Esophagus muscularis mucosa (tissue), 4 donors: ENCODE data around the gene CYP11A1. TPM values are rescaled to one million over a fixed set of nuclear protein-coding genes. Genes with fewer than 3 reads are reported as not detected.

Experiments used
- DNase-seq: peaks from one replicate; pipeline ENCODE4 v3.0.0-alpha.2; 2017; ENCODE audit errors: extremely low spot score
- H3K27ac ChIP-seq, 4 donors: fragments of 200-600 bp; sonication (generic); replicated peaks in 1 of 4; 1 replicate in 3 of 4; 2 replicates in 1 of 4; pipeline ENCODE4 v1.5.1; 2016 to 2019; ENCODE audit warnings: mild to moderate bottlenecking in 1 of 4
- H3K27me3 ChIP-seq, 4 donors: fragments of 200-600 bp; sonication (generic); one replicate each; pipeline versions ENCODE4 v1.5.1 to v1.6.0; 2016 to 2019
- H3K36me3 ChIP-seq, 4 donors: fragments of 200-600 bp; sonication (generic); one replicate each; pipeline ENCODE4 v1.5.1; 2016 to 2019
- H3K4me1 ChIP-seq, 4 donors: fragments of 200-600 bp; sonication (generic); one replicate each; pipeline ENCODE4 v1.5.1; 2016 to 2019
- H3K4me3 ChIP-seq, 4 donors: fragments of 200-600 bp; sonication (generic); 1 replicate in 2 of 4; 2 replicates in 2 of 4; pipeline ENCODE4 v1.5.1; 2016 to 2019; ENCODE audit warnings: mild to moderate bottlenecking in 4 of 4, moderate library complexity in 1 of 4
- H3K9me3 ChIP-seq, 4 donors: fragments of 200-600 bp; sonication (generic); 1 replicate in 3 of 4; 2 replicates in 1 of 4; pipeline ENCODE4 v1.5.1; 2016 to 2019
- EP300 ChIP-seq: sonication (generic); formaldehyde crosslinking; IDR thresholded peaks from one replicate; pipeline ENCODE4 v1.6.1; 2017; ENCODE audit warnings: antibody characterized with exemption
- POLR2A ChIP-seq: fragments of 450-650 bp; IDR thresholded peaks from one replicate; pipeline ENCODE4 v1.6.1; 2017; ENCODE audit warnings: antibody characterized with exemption, moderate library complexity, mild to moderate bottlenecking, low read depth
- POLR2AphosphoS5 ChIP-seq, 2 donors: sonication (generic); formaldehyde crosslinking; IDR thresholded peaks; one replicate each; pipeline ENCODE4 v1.6.1; 2017; ENCODE audit warnings: antibody characterized with exemption in 2 of 2
- WGBS: methylation state at CpG from one replicate; pipeline ENCODE4 v1.1.5; 2018; 5-methylcytosine and 5-hydroxymethylcytosine counted together
- intact Hi-C: fragments of 100-400 bp; cut with DNase I; formaldehyde crosslinking; loops from one replicate; pipeline ENCODE4 v1.15.1; 2023
- total RNA-seq, 4 donors: library from RNA; depleted of rRNA; stranded (reverse); fragments of >200 nt; gene quantifications; one replicate each; pipeline versions ENCODE4 v1.1.0 to v1.2.1, GENCODE V29; 2016
- TF ChIP-seq, protein P1 (sequence below), 3 experiments: fragments of 200-600 bp in 2 of 3; fragments of 450-650 bp in 1 of 3; sonication (generic) in 2 of 3; IDR thresholded peaks; one replicate each; pipeline ENCODE4 v1.5.1; 2017 to 2019; ENCODE audit warnings: antibody characterized with exemption in 3 of 3, mild to moderate bottlenecking in 2 of 3, moderate library complexity in 1 of 3

Gene CYP11A1
- total RNA-seq, 4 donors from 2014 or later = 1.7 to 2.5 (median 1.8) TPM

DNA sequence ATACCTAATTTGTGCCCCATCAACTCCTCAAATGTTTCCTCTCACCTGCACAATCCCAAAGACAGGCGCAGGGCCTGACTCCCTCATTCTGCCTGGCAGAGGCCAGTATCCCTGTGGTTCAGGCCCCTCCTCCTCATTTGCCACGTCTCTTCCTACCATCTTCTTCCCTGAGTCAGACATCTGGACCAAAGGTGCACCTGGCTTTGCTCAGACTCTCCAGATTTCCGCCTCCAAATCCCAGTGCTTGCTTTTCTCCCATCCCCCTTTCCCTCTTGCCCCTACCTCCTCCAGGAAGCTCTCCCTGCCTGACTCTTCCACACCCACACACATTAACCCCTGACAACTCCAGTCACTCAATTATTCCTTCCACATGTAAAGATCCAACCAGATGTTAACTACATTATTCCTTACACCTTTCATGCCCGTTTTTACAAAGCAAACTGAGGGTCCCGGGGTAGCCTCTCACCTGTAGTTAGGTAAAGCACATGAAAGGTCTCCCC lies 46.7 kb upstream of the CYP11A1 start:
- H3K27ac ChIP-seq = no peak overlapping the region
- 91% methylated on average over 5 of the region's 5 CpGs for WGBS
- no peak overlapping the region for H3K4me3 ChIP-seq
- peaks cover 0 to 2% (median 0%) of the 10 kb centered on the region in 4 donors for H3K27me3 ChIP-seq
- H3K4me1 ChIP-seq = peaks cover 0 to 10% (median 2%) of the 10 kb centered on the region in 4 donors
- no peaks in the 10 kb centered on the region for H3K9me3 ChIP-seq
- intact Hi-C loops = no loop called here
- no peak for DNase-seq
- H3K36me3 ChIP-seq = peaks cover 0 to 24% (median 17%) of the 10 kb centered on the region in 4 donors
- no peak for TF ChIP-seq POLR2A
- no peak for TF ChIP-seq EP300
- TF ChIP-seq POLR2AphosphoS5 (IDR thresholded peaks at IDR 0.05) = no peak
- TF ChIP-seq, protein P1, sequence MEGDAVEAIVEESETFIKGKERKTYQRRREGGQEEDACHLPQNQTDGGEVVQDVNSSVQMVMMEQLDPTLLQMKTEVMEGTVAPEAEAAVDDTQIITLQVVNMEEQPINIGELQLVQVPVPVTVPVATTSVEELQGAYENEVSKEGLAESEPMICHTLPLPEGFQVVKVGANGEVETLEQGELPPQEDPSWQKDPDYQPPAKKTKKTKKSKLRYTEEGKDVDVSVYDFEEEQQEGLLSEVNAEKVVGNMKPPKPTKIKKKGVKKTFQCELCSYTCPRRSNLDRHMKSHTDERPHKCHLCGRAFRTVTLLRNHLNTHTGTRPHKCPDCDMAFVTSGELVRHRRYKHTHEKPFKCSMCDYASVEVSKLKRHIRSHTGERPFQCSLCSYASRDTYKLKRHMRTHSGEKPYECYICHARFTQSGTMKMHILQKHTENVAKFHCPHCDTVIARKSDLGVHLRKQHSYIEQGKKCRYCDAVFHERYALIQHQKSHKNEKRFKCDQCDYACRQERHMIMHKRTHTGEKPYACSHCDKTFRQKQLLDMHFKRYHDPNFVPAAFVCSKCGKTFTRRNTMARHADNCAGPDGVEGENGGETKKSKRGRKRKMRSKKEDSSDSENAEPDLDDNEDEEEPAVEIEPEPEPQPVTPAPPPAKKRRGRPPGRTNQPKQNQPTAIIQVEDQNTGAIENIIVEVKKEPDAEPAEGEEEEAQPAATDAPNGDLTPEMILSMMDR (IDR thresholded peaks at IDR 0.05) = no peak

DNA sequence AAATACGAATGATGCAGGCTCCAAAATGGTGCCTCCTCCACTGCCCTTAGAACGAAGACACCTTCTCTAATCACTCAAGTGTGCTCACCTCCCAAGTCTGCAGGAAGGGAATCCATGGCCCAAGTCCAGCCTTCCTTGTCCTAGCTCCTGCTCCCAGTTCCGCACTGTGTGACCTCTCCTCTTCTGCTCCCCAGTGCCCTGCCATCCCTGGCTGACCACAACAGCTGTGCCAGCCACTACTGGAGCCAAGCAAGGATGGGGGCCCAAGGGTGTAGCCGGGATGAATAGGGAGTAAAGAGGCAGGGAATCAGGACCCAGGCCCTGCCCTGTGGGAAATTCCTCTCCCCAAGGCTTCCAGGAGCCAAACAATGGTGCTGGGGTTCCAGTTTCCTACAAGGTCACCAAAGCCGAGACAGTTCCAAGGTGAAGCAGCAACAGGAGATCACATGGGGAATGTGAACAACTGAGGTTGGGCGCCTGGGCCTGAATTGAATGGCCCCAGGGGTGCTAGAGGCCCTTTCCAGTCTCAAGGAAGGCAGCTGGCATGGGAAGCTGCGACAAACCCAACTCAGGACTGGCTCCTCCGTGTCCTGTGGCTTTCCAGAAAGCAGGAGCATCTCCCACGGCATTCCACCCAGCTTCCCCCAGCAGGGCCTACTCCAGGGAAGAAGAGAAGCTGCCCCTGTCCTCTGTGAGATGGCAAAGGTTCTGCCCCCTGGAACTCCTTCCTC lies 46.1 kb upstream of the CYP11A1 start:
- TF ChIP-seq, protein P1 (IDR thresholded peaks at IDR 0.05) = no peak
- TF ChIP-seq EP300 (no peak), POLR2AphosphoS5 (IDR thresholded peaks at IDR 0.05) (no peak)
- peaks cover 0 to 10% (median 2%) of the 10 kb centered on the region in 4 donors for H3K4me1 ChIP-seq
- H3K36me3 ChIP-seq = peaks cover 0 to 24% (median 17%) of the 10 kb centered on the region in 4 donors
- no peak overlapping the region for H3K27ac ChIP-seq
- peaks cover 0 to 6% (median 0%) of the 10 kb centered on the region in 4 donors for H3K27me3 ChIP-seq
- DNase-seq = no peak
- WGBS = 88% methylated on average over 9 of the region's 9 CpGs
- H3K4me3 ChIP-seq = no peak overlapping the region
- no peaks in the 10 kb centered on the region for H3K9me3 ChIP-seq
- intact Hi-C loops = no loop called here

DNA sequence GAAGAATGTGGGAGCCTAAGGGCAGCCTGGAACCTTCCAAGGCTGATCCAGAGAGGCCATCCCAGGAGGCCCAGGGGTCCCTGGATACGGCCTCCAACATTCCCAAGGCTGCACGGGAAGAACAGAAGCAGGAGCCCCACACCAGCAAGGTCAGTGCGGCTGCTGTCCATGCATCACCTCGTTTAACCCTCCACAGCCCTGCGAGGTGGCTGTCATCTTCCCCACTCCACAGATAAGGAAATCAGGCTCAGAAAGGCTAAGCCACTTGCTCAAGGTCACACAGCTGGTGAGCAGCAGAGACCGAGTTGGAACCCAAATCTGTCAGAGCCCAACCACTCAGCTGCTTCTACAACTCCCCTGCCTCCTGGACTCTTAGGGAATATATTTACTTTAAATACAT lies 44.7 kb upstream of the CYP11A1 start:
- H3K9me3 ChIP-seq = no peaks in the 10 kb centered on the region
- TF ChIP-seq POLR2AphosphoS5 (IDR thresholded peaks at IDR 0.05) (no peak), POLR2A (no peak), EP300 (no peak)
- TF ChIP-seq, protein P1 (IDR thresholded peaks at IDR 0.05) = no peak
- H3K4me3 ChIP-seq = no peak overlapping the region
- H3K36me3 ChIP-seq = peaks cover 0 to 24% (median 17%) of the 10 kb centered on the region in 4 donors
- WGBS = 70% methylated on average over 6 of the region's 6 CpGs
- intact Hi-C loops = no loop called here
- peaks cover 0 to 4% (median 0%) of the 10 kb centered on the region in 4 donors for H3K4me1 ChIP-seq
- no peak for DNase-seq
- no peak overlapping the region for H3K27ac ChIP-seq
- peaks cover 0 to 14% (median 0%) of the 10 kb centered on the region in 4 donors for H3K27me3 ChIP-seq

DNA sequence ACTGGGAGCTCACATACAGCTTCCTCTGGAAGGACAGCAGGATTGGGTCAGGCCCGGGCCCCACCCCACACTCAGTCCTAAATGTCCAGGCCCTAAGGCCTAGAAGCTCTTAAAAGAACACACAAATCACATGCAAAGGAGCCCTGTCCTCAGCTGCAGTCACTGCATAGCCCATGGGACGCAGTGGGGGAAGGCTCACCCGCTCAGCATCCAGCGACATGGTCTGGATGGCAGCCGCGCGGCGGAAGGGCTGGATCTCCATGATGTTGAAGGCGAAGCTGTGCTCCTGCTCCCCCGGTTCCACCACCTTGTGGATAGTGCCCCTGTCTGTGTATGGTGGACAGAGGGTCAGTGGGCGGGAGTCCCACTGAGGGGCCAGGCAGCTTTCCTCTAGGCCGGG lies 44.2 kb upstream of the CYP11A1 start:
- intact Hi-C loops = no loop called here
- TF ChIP-seq, protein P1 (IDR thresholded peaks at IDR 0.05) = no peak
- TF ChIP-seq EP300 (no peak), POLR2A (no peak), POLR2AphosphoS5 (IDR thresholded peaks at IDR 0.05) (no peak)
- peaks cover 0 to under 1% (median 0%) of the 10 kb centered on the region in 4 donors for H3K4me1 ChIP-seq
- no peak for DNase-seq
- peaks cover 0 to 24% (median 17%) of the 10 kb centered on the region in 4 donors for H3K36me3 ChIP-seq
- H3K9me3 ChIP-seq = no peaks in the 10 kb centered on the region
- 92% methylated on average over 11 of the region's 12 CpGs for WGBS
- H3K27me3 ChIP-seq = peaks cover 0 to 14% (median 0%) of the 10 kb centered on the region in 4 donors
- no peak overlapping the region for H3K27ac ChIP-seq
- H3K4me3 ChIP-seq = no peak overlapping the region
